A172 (cell line): Measurements from ENCODE around the gene NF1. TPM values are rescaled to one million over a fixed set of nuclear protein-coding genes. Genes with fewer than 3 reads are reported as not detected.
A peak's percentile ranks its signal among the peaks of the same experiment; 100 is the strongest.
"Not testable (repeated sequence)": the region's sequence is repeated elsewhere in the genome, so short reads cannot be mapped to it uniquely, and the experiment has no call there.

Experiments
- DNase-seq: peaks from one replicate; pipeline ENCODE4 v3.0.0-alpha.2; 2015; ENCODE audit warnings: low spot score
- total RNA-seq: library from RNA; depleted of rRNA; stranded (reverse); fragments of >200 nt; shearing (Covaris generic); gene quantifications from 2 replicates; pipeline ENCODE4 v1.2.3, GENCODE V29; 2014

The NF1 gene
- total RNA-seq, 1 experiment from 2014 or later: 32.7 TPM

- DNase-seq: no peak
Measured at GRCh38 chr17:31130286-31131224, 35.8 kb downstream of the NF1 start.

GRCh38 chr17:31131299-31131698 is 36.5 kb downstream of the NF1 start:
- DNase-seq: no peak

- DNase-seq: no peak
Measured at GRCh38 chr17:31132977-31133376, 38.2 kb downstream of the NF1 start.

- no peak for DNase-seq
Measured at GRCh38 chr17:31134576-31134975, 39.8 kb downstream of the NF1 start.

GRCh38 chr17:31136319-31136718 is 41.5 kb downstream of the NF1 start:
- DNase-seq: no peak

GRCh38 chr17:31140111-31140510 is 45.3 kb downstream of the NF1 start:
- no peak for DNase-seq

- DNase-seq: no peak
Measured at GRCh38 chr17:31144428-31144827, 49.7 kb downstream of the NF1 start.

- DNase-seq: no peak
Measured at GRCh38 chr17:31144836-31145235, 50.1 kb downstream of the NF1 start.

GRCh38 chr17:31147507-31148202 is 52.9 kb downstream of the NF1 start:
- DNase-seq: no peak

GRCh38 chr17:31148205-31148604 is 53.4 kb downstream of the NF1 start:
- DNase-seq: no peak

GRCh38 chr17:31152271-31152670 is 57.5 kb downstream of the NF1 start:
- no peak for DNase-seq

GRCh38 chr17:31155208-31155810 is 60.5 kb downstream of the NF1 start:
- peak; percentile 10 for DNase-seq

GRCh38 chr17:31156326-31156725 is 61.5 kb downstream of the NF1 start:
- no peak for DNase-seq

GRCh38 chr17:31156864-31157263 is 62.1 kb downstream of the NF1 start:
- DNase-seq: not testable (repeated sequence)

- no peak for DNase-seq
Measured at GRCh38 chr17:31158746-31159377, 64.1 kb downstream of the NF1 start.

GRCh38 chr17:31163091-31163781 is 68.5 kb downstream of the NF1 start:
- DNase-seq: no peak

- no peak for DNase-seq
Measured at GRCh38 chr17:31167111-31167510, 72.3 kb downstream of the NF1 start.

GRCh38 chr17:31171701-31172100 is 76.9 kb downstream of the NF1 start:
- no peak for DNase-seq

- DNase-seq: no peak
Measured at GRCh38 chr17:31172388-31172787, 77.6 kb downstream of the NF1 start.

GRCh38 chr17:31174215-31174614 is 79.4 kb downstream of the NF1 start:
- DNase-seq: no peak

- DNase-seq: no peak
Measured at GRCh38 chr17:31175237-31175636, 80.5 kb downstream of the NF1 start.
